Measurements from ENCODE around the gene NOP56.

- TF ChIP-seq CTCF (IDR thresholded peaks at IDR 0.05; ENCODE audit: low read depth, low read length, missing input control): no peak
- no peak for TF ChIP-seq YY1 (IDR thresholded peaks at IDR 0.05)
Measured at GRCh38 chr20:2693286-2694007, 41.0 kb downstream of the NOP56 start.
